Endothelial cell (in vitro differentiated cells): ENCODE measurements around the gene NDUFS4. TPM values are rescaled to one million over a fixed set of nuclear protein-coding genes. Genes with fewer than 3 reads are reported as not detected.

ENCODE experiments used
- DNase-seq: peaks from one replicate; pipeline ENCODE4 v3.0.0; 2021; ENCODE audit warnings: low spot score
- H3K27ac Mint-ChIP-seq: one replicate; pipeline ENCODE4 v1.8.0; 2021; ENCODE audit warnings: mixed read lengths, inconsistent platforms; ENCODE audit not compliant: unreplicated experiment
- H3K27me3 Mint-ChIP-seq: one replicate; pipeline ENCODE4 v1.8.0; 2021; ENCODE audit warnings: mild to moderate bottlenecking, moderate library complexity, mixed read lengths, inconsistent platforms; ENCODE audit not compliant: unreplicated experiment
- H3K36me3 Mint-ChIP-seq: one replicate; pipeline ENCODE4 v1.8.0; 2021; ENCODE audit warnings: mild to moderate bottlenecking, low read depth, mixed read lengths, inconsistent platforms; ENCODE audit not compliant: unreplicated experiment
- H3K4me1 Mint-ChIP-seq: one replicate; pipeline ENCODE4 v1.8.0; 2021; ENCODE audit warnings: mild to moderate bottlenecking, mixed read lengths, inconsistent platforms; ENCODE audit not compliant: unreplicated experiment
- H3K4me3 Mint-ChIP-seq: one replicate; pipeline ENCODE4 v1.8.0; 2021; ENCODE audit warnings: mild to moderate bottlenecking, mixed read lengths, inconsistent platforms; ENCODE audit not compliant: unreplicated experiment
- H3K9me3 Mint-ChIP-seq: one replicate; pipeline ENCODE4 v1.8.0; 2021; ENCODE audit warnings: mixed read lengths, inconsistent platforms; ENCODE audit not compliant: unreplicated experiment
- CTCF ChIP-seq: fragments of 200-600 bp; sonication (generic); IDR thresholded peaks from one replicate; pipeline ENCODE4 v1.5.0; 2021; ENCODE audit warnings: antibody characterized with exemption; ENCODE audit not compliant: unreplicated experiment
- total RNA-seq: library from RNA; stranded (reverse); fragmentation: NEBNext Ultra II Directional; extraction: Animal tissue kit (Norgen Biotek cat#: 25700); gene quantifications from one replicate; pipeline ENCODE4 v1.2.1, GENCODE V29; 2021; ENCODE audit not compliant: unreplicated experiment

Gene NDUFS4
- total RNA-seq, 1 donor from 2014 or later = 88.8 TPM

- no peaks in the 10 kb centered on the region for H3K4me1 Mint-ChIP-seq
- H3K27ac Mint-ChIP-seq = no peak overlapping the region
Measured at GRCh38 chr5:53613061-53613460, 52.6 kb downstream of the NDUFS4 start.

GRCh38 chr5:53613536-53613935 lies 53.1 kb downstream of the NDUFS4 start:
- no peak for TF ChIP-seq CTCF
- H3K27me3 Mint-ChIP-seq = peaks cover 2% of the 10 kb centered on the region
- no peak overlapping the region for H3K27ac Mint-ChIP-seq
- H3K4me1 Mint-ChIP-seq = no peaks in the 10 kb centered on the region
- no peaks in the 10 kb centered on the region for H3K9me3 Mint-ChIP-seq
- H3K4me3 Mint-ChIP-seq = no peak overlapping the region
- no peak for DNase-seq
- no peaks in the 10 kb centered on the region for H3K36me3 Mint-ChIP-seq

More at GRCh38 chr5:53613061-53613460, 52.6 kb downstream of the NDUFS4 start:
- Mint-ChIP-seq H3K27me3 (peaks cover 2% of the 10 kb centered on the region), H3K9me3 (no peaks in the 10 kb centered on the region), H3K4me3 (no peak overlapping the region), H3K36me3 (no peaks in the 10 kb centered on the region)
- TF ChIP-seq CTCF = no peak
- no peak for DNase-seq

GRCh38 chr5:53614376-53614885 lies 54.0 kb downstream of the NDUFS4 start:
- Mint-ChIP-seq H3K27me3 (peaks cover 2% of the 10 kb centered on the region), H3K4me3 (no peak overlapping the region), H3K9me3 (no peaks in the 10 kb centered on the region), H3K4me1 (no peaks in the 10 kb centered on the region), H3K27ac (no peak overlapping the region), H3K36me3 (no peaks in the 10 kb centered on the region)
- DNase-seq = no peak
- no peak for TF ChIP-seq CTCF

GRCh38 chr5:53616939-53617549 lies 56.6 kb downstream of the NDUFS4 start:
- H3K9me3 Mint-ChIP-seq = no peaks in the 10 kb centered on the region
- no peaks in the 10 kb centered on the region for H3K36me3 Mint-ChIP-seq
- no peak overlapping the region for H3K27ac Mint-ChIP-seq
- no peak overlapping the region for H3K4me3 Mint-ChIP-seq
- H3K27me3 Mint-ChIP-seq = peaks cover 2% of the 10 kb centered on the region
- no peak for TF ChIP-seq CTCF
- no peak for DNase-seq
- no peaks in the 10 kb centered on the region for H3K4me1 Mint-ChIP-seq

- TF ChIP-seq CTCF = no peak
- no peak overlapping the region for H3K27ac Mint-ChIP-seq
- H3K27me3 Mint-ChIP-seq = peaks cover 3% of the 10 kb centered on the region
- peaks cover 15% of the 10 kb centered on the region for H3K36me3 Mint-ChIP-seq
- DNase-seq = no peak
- H3K9me3 Mint-ChIP-seq = peaks cover 6% of the 10 kb centered on the region
- no peak overlapping the region for H3K4me3 Mint-ChIP-seq
- H3K4me1 Mint-ChIP-seq = peaks cover 2% of the 10 kb centered on the region
Measured at GRCh38 chr5:53631251-53631650, 70.8 kb downstream of the NDUFS4 start.
